Measurements from ENCODE around the gene CLEC18C. TPM values are rescaled to one million over a fixed set of nuclear protein-coding genes. Genes with fewer than 3 reads are reported as not detected.
"Not testable (repeated sequence)": the region's sequence is repeated elsewhere in the genome, so short reads cannot be mapped to it uniquely, and the experiment has no call there.

The CLEC18C gene
- total RNA-seq, 1 experiment from 2014 or later = 0.59 TPM

- H3K27ac ChIP-seq (ENCODE audit: low read depth, low read length); intact Hi-C loops (cut with micrococcal nuclease); H3K4me1 ChIP-seq (ENCODE audit: control insufficient read depth in 1 of 2, insufficient read depth in 2 of 2, low read length in 2 of 2); DNase-seq (ENCODE audit: low read depth, low spot score); BruUV-seq (replicated peaks); ATAC-seq; H4K20me1 ChIP-seq (ENCODE audit: insufficient read depth); POLR2A ChIA-PET; H3K27me3 ChIP-seq (ENCODE audit: insufficient read depth, low read length); RAD21 ChIA-PET (ENCODE audit: low non-redundant PET in 1 of 2, low total read pairs in 2 of 2, uncharacterized antibody in 2 of 2, unreplicated experiment in 2 of 2); H3K4me2 ChIP-seq (ENCODE audit: low read length); H3K9me3 ChIP-seq (ENCODE audit: control insufficient read depth in 1 of 2, insufficient read depth in 1 of 2, low read depth in 1 of 2, low read length in 2 of 2); H3K9ac ChIP-seq (ENCODE audit: low read length); H3K36me3 ChIP-seq (ENCODE audit: control insufficient read depth in 1 of 2, insufficient read depth in 2 of 2, low read length in 2 of 2); H3K79me2 ChIP-seq (ENCODE audit: insufficient read depth, low read length); H2AFZ ChIP-seq (ENCODE audit: low read depth, low read length, poor library complexity, severe bottlenecking); CTCF ChIA-PET; H3K9me2 ChIP-seq (ENCODE audit: insufficient read depth); H3K4me3 ChIP-seq (replicated peaks in 1 of 2; ENCODE audit: low read depth in 1 of 2, low read length in 2 of 2): not testable (repeated sequence)
Observed at GRCh38 chr16:70143231-70143895, 30.2 kb upstream of the CLEC18C start.

DNA sequence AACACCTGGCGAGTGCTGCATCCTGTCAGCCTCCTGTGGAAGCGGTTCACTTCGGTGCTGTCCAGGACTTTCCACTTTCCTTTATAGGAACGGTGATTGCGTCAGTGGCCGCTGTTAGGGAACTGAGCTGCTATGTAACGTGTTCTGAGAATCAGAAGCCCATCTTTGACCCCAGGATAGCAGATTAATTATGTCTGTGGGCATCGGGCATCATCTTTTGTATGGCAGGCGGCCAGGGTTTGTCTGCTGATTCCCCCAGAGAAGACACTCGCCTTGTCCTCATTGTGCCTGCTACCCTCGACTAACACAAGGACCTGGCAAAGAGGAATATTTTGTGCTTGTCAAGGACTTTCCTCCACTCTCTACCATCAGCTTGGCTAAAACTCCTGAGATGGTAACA lies 25.7 kb upstream of the CLEC18C start:
- CTCF ChIA-PET; RAD21 ChIA-PET (ENCODE audit: low non-redundant PET in 1 of 2, low total read pairs in 2 of 2, uncharacterized antibody in 2 of 2, unreplicated experiment in 2 of 2); H2AFZ ChIP-seq (ENCODE audit: low read depth, low read length, poor library complexity, severe bottlenecking); BruUV-seq (replicated peaks); H3K9ac ChIP-seq (ENCODE audit: low read length); H4K20me1 ChIP-seq (ENCODE audit: insufficient read depth); H3K27ac ChIP-seq (ENCODE audit: low read depth, low read length); H3K9me3 ChIP-seq (ENCODE audit: control insufficient read depth in 1 of 2, insufficient read depth in 1 of 2, low read depth in 1 of 2, low read length in 2 of 2); H3K79me2 ChIP-seq (ENCODE audit: insufficient read depth, low read length); H3K4me2 ChIP-seq (ENCODE audit: low read length); H3K27me3 ChIP-seq (ENCODE audit: insufficient read depth, low read length); POLR2A ChIA-PET; ATAC-seq; DNase-seq (ENCODE audit: low read depth, low spot score); H3K9me2 ChIP-seq (ENCODE audit: insufficient read depth); intact Hi-C loops (cut with micrococcal nuclease); H3K4me3 ChIP-seq (replicated peaks in 1 of 2; ENCODE audit: low read depth in 1 of 2, low read length in 2 of 2): not testable (repeated sequence)
- H3K4me1 ChIP-seq (ENCODE audit: control insufficient read depth in 1 of 2, insufficient read depth in 2 of 2, low read length in 2 of 2) = peaks cover 0 to 16% of the 10 kb centered on the region in 2 experiments; a peak in 2 of 4 replicates
- H3K36me3 ChIP-seq (ENCODE audit: control insufficient read depth in 1 of 2, insufficient read depth in 2 of 2, low read length in 2 of 2) = peaks cover 3 to 23% of the 10 kb centered on the region in 2 experiments; a peak in 3 of 4 replicates

DNA sequence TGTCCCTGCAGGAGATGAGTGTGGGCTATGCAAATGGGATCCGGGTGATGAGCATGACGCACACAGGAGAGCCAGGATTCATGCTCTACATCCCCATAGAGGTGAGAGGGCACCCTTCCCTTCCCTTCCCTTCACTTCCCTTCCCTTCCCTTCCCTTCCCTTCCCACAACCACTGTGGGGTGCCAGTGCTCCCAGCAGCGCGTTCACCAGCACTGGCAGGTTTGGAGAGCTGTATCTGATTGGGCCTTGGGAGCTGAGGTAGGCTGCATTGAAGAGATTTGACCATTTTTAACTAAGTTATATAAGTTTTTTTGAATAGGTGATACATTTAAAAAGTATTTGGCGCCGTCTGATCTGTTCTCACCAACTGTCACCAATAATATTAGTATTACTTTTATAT lies 25.1 kb upstream of the CLEC18C start:
- H3K27me3 ChIP-seq (ENCODE audit: insufficient read depth, low read length); H4K20me1 ChIP-seq (ENCODE audit: insufficient read depth); H3K9ac ChIP-seq (ENCODE audit: low read length); H3K4me2 ChIP-seq (ENCODE audit: low read length); H3K79me2 ChIP-seq (ENCODE audit: insufficient read depth, low read length); H3K4me3 ChIP-seq (replicated peaks in 1 of 2; ENCODE audit: low read depth in 1 of 2, low read length in 2 of 2); H2AFZ ChIP-seq (ENCODE audit: low read depth, low read length, poor library complexity, severe bottlenecking); H3K27ac ChIP-seq (ENCODE audit: low read depth, low read length); BruUV-seq (replicated peaks); RAD21 ChIA-PET (ENCODE audit: low non-redundant PET in 1 of 2, low total read pairs in 2 of 2, uncharacterized antibody in 2 of 2, unreplicated experiment in 2 of 2); POLR2A ChIA-PET; ATAC-seq; intact Hi-C loops (cut with micrococcal nuclease); H3K9me3 ChIP-seq (ENCODE audit: control insufficient read depth in 1 of 2, insufficient read depth in 1 of 2, low read depth in 1 of 2, low read length in 2 of 2); H3K9me2 ChIP-seq (ENCODE audit: insufficient read depth); CTCF ChIA-PET; DNase-seq (ENCODE audit: low read depth, low spot score): not testable (repeated sequence)
- Histone ChIP-seq H3K36me3 (ENCODE audit: control insufficient read depth in 1 of 2, insufficient read depth in 2 of 2, low read length in 2 of 2) (peaks cover 9 to 26% of the 10 kb centered on the region in 2 experiments; a peak in 3 of 4 replicates), H3K4me1 (ENCODE audit: control insufficient read depth in 1 of 2, insufficient read depth in 2 of 2, low read length in 2 of 2) (peaks cover 0 to 16% of the 10 kb centered on the region in 2 experiments; a peak in 2 of 4 replicates)

DNA sequence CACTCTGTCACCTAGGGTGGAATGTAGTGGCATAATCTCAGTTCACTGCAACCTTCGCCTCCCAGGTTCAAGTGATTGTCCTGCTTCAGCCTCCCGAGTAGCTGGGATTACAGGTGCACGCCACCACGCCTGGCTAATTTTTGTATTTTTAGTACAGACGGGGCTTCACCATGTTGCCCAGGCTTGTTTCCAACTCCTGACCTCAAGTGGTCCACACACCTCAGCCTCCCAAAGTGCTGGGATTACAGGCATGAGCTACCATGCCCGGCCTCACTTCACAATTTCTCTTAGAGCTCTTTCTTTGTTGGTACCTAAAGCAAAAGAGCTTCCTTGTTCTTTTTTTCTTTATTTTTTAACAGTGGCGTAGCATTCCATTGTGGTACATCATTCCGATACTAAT lies 24.3 kb upstream of the CLEC18C start:
- ATAC-seq; H3K79me2 ChIP-seq (ENCODE audit: insufficient read depth, low read length); intact Hi-C loops (cut with micrococcal nuclease); DNase-seq (ENCODE audit: low read depth, low spot score); H3K4me3 ChIP-seq (replicated peaks in 1 of 2; ENCODE audit: low read depth in 1 of 2, low read length in 2 of 2); BruUV-seq (replicated peaks); H3K9me3 ChIP-seq (ENCODE audit: control insufficient read depth in 1 of 2, insufficient read depth in 1 of 2, low read depth in 1 of 2, low read length in 2 of 2); POLR2A ChIA-PET; H3K4me2 ChIP-seq (ENCODE audit: low read length); RAD21 ChIA-PET (ENCODE audit: low non-redundant PET in 1 of 2, low total read pairs in 2 of 2, uncharacterized antibody in 2 of 2, unreplicated experiment in 2 of 2); H3K9ac ChIP-seq (ENCODE audit: low read length); H3K27me3 ChIP-seq (ENCODE audit: insufficient read depth, low read length); H3K9me2 ChIP-seq (ENCODE audit: insufficient read depth); H2AFZ ChIP-seq (ENCODE audit: low read depth, low read length, poor library complexity, severe bottlenecking); H3K27ac ChIP-seq (ENCODE audit: low read depth, low read length); CTCF ChIA-PET; H4K20me1 ChIP-seq (ENCODE audit: insufficient read depth): not testable (repeated sequence)
- Histone ChIP-seq H3K4me1 (ENCODE audit: control insufficient read depth in 1 of 2, insufficient read depth in 2 of 2, low read length in 2 of 2) (peaks cover 0 to 16% of the 10 kb centered on the region in 2 experiments; a peak in 2 of 4 replicates), H3K36me3 (ENCODE audit: control insufficient read depth in 1 of 2, insufficient read depth in 2 of 2, low read length in 2 of 2) (peaks cover 10 to 28% of the 10 kb centered on the region in 2 experiments; a peak in 3 of 4 replicates)
